ENCODE measurements around the gene USP32.
"Not testable (repeated sequence)": the region's sequence is repeated elsewhere in the genome, so short reads cannot be mapped to it uniquely, and the experiment has no call there.

Gene USP32

GRCh38 chr17:60186846-60187745 is 204.8 kb downstream of the USP32 start:
- peaks cover 15 to 48% of the 10 kb centered on the region in 2 donors for H3K36me3 ChIP-seq (ENCODE audit: control insufficient read depth in 1 of 2, insufficient read depth in 2 of 2, low read length in 2 of 2)
- not testable (repeated sequence) for H3K4me3 ChIP-seq (ENCODE audit: low read depth in 1 of 2, low read length in 2 of 2); H3K27me3 ChIP-seq (ENCODE audit: low read depth, low read length); H3K27ac ChIP-seq (ENCODE audit: low read length); H3K9me3 ChIP-seq (ENCODE audit: control insufficient read depth in 1 of 2, low read length in 2 of 2); H3K4me1 ChIP-seq (ENCODE audit: control insufficient read depth in 1 of 2, insufficient read depth in 2 of 2, low read length in 2 of 2)

- H3K36me3 ChIP-seq (ENCODE audit: control insufficient read depth in 1 of 2, insufficient read depth in 2 of 2, low read length in 2 of 2), result peaks cover 10 to 46% of the 10 kb centered on the region in 2 donors
- H3K4me1 ChIP-seq (ENCODE audit: control insufficient read depth in 1 of 2, insufficient read depth in 2 of 2, low read length in 2 of 2); H3K27me3 ChIP-seq (ENCODE audit: low read depth, low read length); H3K9me3 ChIP-seq (ENCODE audit: control insufficient read depth in 1 of 2, low read length in 2 of 2); H3K4me3 ChIP-seq (ENCODE audit: low read depth in 1 of 2, low read length in 2 of 2); H3K27ac ChIP-seq (ENCODE audit: low read length): not testable (repeated sequence)
These were observed 205.6 kb downstream of the USP32 start for GRCh38 chr17:60186372-60186771.

- H3K4me1 ChIP-seq (ENCODE audit: control insufficient read depth in 1 of 2, insufficient read depth in 2 of 2, low read length in 2 of 2); H3K4me3 ChIP-seq (ENCODE audit: low read depth in 1 of 2, low read length in 2 of 2); H3K27me3 ChIP-seq (ENCODE audit: low read depth, low read length); H3K9me3 ChIP-seq (ENCODE audit: control insufficient read depth in 1 of 2, low read length in 2 of 2); H3K27ac ChIP-seq (ENCODE audit: low read length): not testable (repeated sequence)
- H3K36me3 ChIP-seq (ENCODE audit: control insufficient read depth in 1 of 2, insufficient read depth in 2 of 2, low read length in 2 of 2), result peaks cover 4 to 32% of the 10 kb centered on the region in 2 donors
These were observed 211.6 kb downstream of the USP32 start for GRCh38 chr17:60180380-60180779.

- H3K4me3 ChIP-seq (ENCODE audit: low read depth in 1 of 2, low read length in 2 of 2); H3K9me3 ChIP-seq (ENCODE audit: control insufficient read depth in 1 of 2, low read length in 2 of 2); H3K27me3 ChIP-seq (ENCODE audit: low read depth, low read length); H3K27ac ChIP-seq (ENCODE audit: low read length); H3K4me1 ChIP-seq (ENCODE audit: control insufficient read depth in 1 of 2, insufficient read depth in 2 of 2, low read length in 2 of 2): not testable (repeated sequence)
- H3K36me3 ChIP-seq (ENCODE audit: control insufficient read depth in 1 of 2, insufficient read depth in 2 of 2, low read length in 2 of 2), result peaks cover 4 to 24% of the 10 kb centered on the region in 2 donors
These were observed 213.8 kb downstream of the USP32 start for GRCh38 chr17:60178180-60178579.

- not testable (repeated sequence) for H3K4me3 ChIP-seq (ENCODE audit: low read depth in 1 of 2, low read length in 2 of 2); H3K4me1 ChIP-seq (ENCODE audit: control insufficient read depth in 1 of 2, insufficient read depth in 2 of 2, low read length in 2 of 2); H3K9me3 ChIP-seq (ENCODE audit: control insufficient read depth in 1 of 2, low read length in 2 of 2); H3K27ac ChIP-seq (ENCODE audit: low read length); H3K27me3 ChIP-seq (ENCODE audit: low read depth, low read length)
- peaks cover 0 to 18% of the 10 kb centered on the region in 2 donors for H3K36me3 ChIP-seq (ENCODE audit: control insufficient read depth in 1 of 2, insufficient read depth in 2 of 2, low read length in 2 of 2)
These were observed 215.2 kb downstream of the USP32 start for GRCh38 chr17:60176763-60177162.

- H3K27ac ChIP-seq (ENCODE audit: low read length); H3K4me1 ChIP-seq (ENCODE audit: control insufficient read depth in 1 of 2, insufficient read depth in 2 of 2, low read length in 2 of 2); H3K27me3 ChIP-seq (ENCODE audit: low read depth, low read length); H3K36me3 ChIP-seq (ENCODE audit: control insufficient read depth in 1 of 2, insufficient read depth in 2 of 2, low read length in 2 of 2); H3K4me3 ChIP-seq (ENCODE audit: low read depth in 1 of 2, low read length in 2 of 2); H3K9me3 ChIP-seq (ENCODE audit: control insufficient read depth in 1 of 2, low read length in 2 of 2): not testable (repeated sequence)
These were observed 217.2 kb downstream of the USP32 start for GRCh38 chr17:60174767-60175166.

- no peak overlapping the region for H3K27ac ChIP-seq (ENCODE audit: low read length)
These were observed 217.9 kb downstream of the USP32 start for GRCh38 chr17:60174035-60174434.

GRCh38 chr17:60173304-60173819 is 218.6 kb downstream of the USP32 start:
- no peaks in the 10 kb centered on the region for H3K9me3 ChIP-seq (ENCODE audit: control insufficient read depth in 1 of 2, low read length in 2 of 2)
- H3K27ac ChIP-seq (ENCODE audit: low read length), result no peak overlapping the region
- no peaks in the 10 kb centered on the region for H3K27me3 ChIP-seq (ENCODE audit: low read depth, low read length)
- H3K4me3 ChIP-seq (ENCODE audit: low read depth in 1 of 2, low read length in 2 of 2), result no peak overlapping the region
- H3K4me1 ChIP-seq (ENCODE audit: control insufficient read depth in 1 of 2, insufficient read depth in 2 of 2, low read length in 2 of 2), result peaks cover 0 to 5% of the 10 kb centered on the region in 2 donors
- H3K36me3 ChIP-seq (ENCODE audit: control insufficient read depth in 1 of 2, insufficient read depth in 2 of 2, low read length in 2 of 2), result peaks cover 0 to 4% of the 10 kb centered on the region in 2 donors

More at GRCh38 chr17:60174035-60174434, 217.9 kb downstream of the USP32 start:
- H3K36me3 ChIP-seq (ENCODE audit: control insufficient read depth in 1 of 2, insufficient read depth in 2 of 2, low read length in 2 of 2), result peaks cover 0 to 8% of the 10 kb centered on the region in 2 donors
- no peaks in the 10 kb centered on the region for H3K9me3 ChIP-seq (ENCODE audit: control insufficient read depth in 1 of 2, low read length in 2 of 2)
- no peak overlapping the region for H3K4me3 ChIP-seq (ENCODE audit: low read depth in 1 of 2, low read length in 2 of 2)
- no peaks in the 10 kb centered on the region for H3K27me3 ChIP-seq (ENCODE audit: low read depth, low read length)
- peaks cover 0 to 5% of the 10 kb centered on the region in 2 donors for H3K4me1 ChIP-seq (ENCODE audit: control insufficient read depth in 1 of 2, insufficient read depth in 2 of 2, low read length in 2 of 2)

GRCh38 chr17:60171753-60172079 is 220.2 kb downstream of the USP32 start:
- H3K4me1 ChIP-seq (ENCODE audit: control insufficient read depth in 1 of 2, insufficient read depth in 2 of 2, low read length in 2 of 2), result peaks cover 0 to 9% of the 10 kb centered on the region in 2 donors
- no peak overlapping the region for H3K4me3 ChIP-seq (ENCODE audit: low read depth in 1 of 2, low read length in 2 of 2)
- no peaks in the 10 kb centered on the region for H3K9me3 ChIP-seq (ENCODE audit: control insufficient read depth in 1 of 2, low read length in 2 of 2)
- H3K27ac ChIP-seq (ENCODE audit: low read length), result no peak overlapping the region
- H3K36me3 ChIP-seq (ENCODE audit: control insufficient read depth in 1 of 2, insufficient read depth in 2 of 2, low read length in 2 of 2), result no peaks in the 10 kb centered on the region
- H3K27me3 ChIP-seq (ENCODE audit: low read depth, low read length), result no peaks in the 10 kb centered on the region

- H3K36me3 ChIP-seq (ENCODE audit: control insufficient read depth in 1 of 2, insufficient read depth in 2 of 2, low read length in 2 of 2), result no peaks in the 10 kb centered on the region
These were observed 220.8 kb downstream of the USP32 start for GRCh38 chr17:60170835-60171752.

More at GRCh38 chr17:60170835-60171752, 220.8 kb downstream of the USP32 start:
- Histone ChIP-seq H3K27me3 (ENCODE audit: low read depth, low read length) (no peaks in the 10 kb centered on the region), H3K9me3 (ENCODE audit: control insufficient read depth in 1 of 2, low read length in 2 of 2) (no peaks in the 10 kb centered on the region), H3K27ac (ENCODE audit: low read length) (no peak overlapping the region), H3K4me3 (ENCODE audit: low read depth in 1 of 2, low read length in 2 of 2) (no peak overlapping the region), H3K4me1 (ENCODE audit: control insufficient read depth in 1 of 2, insufficient read depth in 2 of 2, low read length in 2 of 2) (peaks cover 0 to 9% of the 10 kb centered on the region in 2 donors)
